SK-N-SH (cell line): Measurements from ENCODE around the gene CYFIP1.

Source experiments
- CHD2 ChIP-seq: fragments of 150-350 bp; IDR thresholded peaks from 2 replicates; pipeline ENCODE4 v1.6.1; 2018; ENCODE audit warnings: low read length; ENCODE audit not compliant: partially characterized antibody
- CTCF ChIP-seq: fragments of 200-600 bp; sonication (generic); IDR thresholded peaks from 2 replicates; pipeline ENCODE4 v1.6.1; 2017; ENCODE audit warnings: antibody characterized with exemption, mild to moderate bottlenecking, moderate library complexity
- EZH2phosphoT487 ChIP-seq: fragments of 200-600 bp; sonication (generic); IDR thresholded peaks from 2 replicates; pipeline ENCODE4 v1.6.1; 2017; ENCODE audit warnings: low read depth, mixed run types, mild to moderate bottlenecking, antibody characterized with exemption, moderate library complexity, borderline replicate concordance
- GABPA ChIP-seq: IDR thresholded peaks from 2 replicates; pipeline ENCODE4 v1.4.0; 2012; ENCODE audit warnings: low read depth, mild to moderate bottlenecking
- GATA2 ChIP-seq: sonication (generic); formaldehyde crosslinking; IDR thresholded peaks from 2 replicates; pipeline ENCODE4 v1.5.0; 2020; ENCODE audit warnings: mild to moderate bottlenecking, missing genetic modification reagents
- JUND ChIP-seq: IDR thresholded peaks from 2 replicates; pipeline ENCODE4 v1.4.0; 2012
- MAX ChIP-seq: IDR thresholded peaks from 2 replicates; pipeline ENCODE4 v1.4.0; 2012; ENCODE audit warnings: low read depth
- NFIC ChIP-seq: IDR thresholded peaks from 2 replicates; pipeline ENCODE4 v1.4.0; 2012; ENCODE audit warnings: borderline replicate concordance
- POLR2AphosphoS5 ChIP-seq: IDR thresholded peaks from 2 replicates; pipeline ENCODE4 v1.6.1; 2012; ENCODE audit warnings: low read depth, low read length
- REST ChIP-seq: IDR thresholded peaks from 2 replicates; pipeline ENCODE4 v1.6.1; 2012; ENCODE audit warnings: mild to moderate bottlenecking, low read depth, low read length, moderate library complexity
- RXRA ChIP-seq: IDR thresholded peaks from 2 replicates; pipeline ENCODE4 v1.4.0; 2012; ENCODE audit warnings: low read depth, mild to moderate bottlenecking, borderline replicate concordance
- SMC3 ChIP-seq: IDR thresholded peaks from 2 replicates; pipeline ENCODE4 v1.6.1; 2012; ENCODE audit warnings: low read depth, low read length, improper control_type of control experiment
- TAF1 ChIP-seq: IDR thresholded peaks from 2 replicates; pipeline ENCODE4 v1.6.1; 2012; ENCODE audit warnings: low read depth, mild to moderate bottlenecking, low read length, moderate library complexity, borderline replicate concordance
- TCF12 ChIP-seq: IDR thresholded peaks from 2 replicates; pipeline ENCODE4 v1.4.0; 2012

GRCh38 chr15:22942877-22943276, 37.3 kb downstream of the CYFIP1 start:
- TF ChIP-seq CTCF (no peak), MAX (no peak), JUND (no peak), POLR2AphosphoS5 (no peak), TCF12 (no peak), TAF1 (no peak), SMC3 (no peak), EZH2phosphoT487 (no peak), RXRA (no peak), REST (no peak), GATA2 (no peak), CHD2 (no peak), GABPA (no peak), NFIC (no peak)
